ENCODE data around the gene RPS15A. TPM values are rescaled to one million over a fixed set of nuclear protein-coding genes. Genes with fewer than 3 reads are reported as not detected.
A peak's percentile ranks its signal among the peaks of the same experiment; 100 is the strongest.

RPS15A gene
- total and polyA plus RNA-seq, 2 experiments from 2014 or later, result 588 to 2,370 TPM

DNA sequence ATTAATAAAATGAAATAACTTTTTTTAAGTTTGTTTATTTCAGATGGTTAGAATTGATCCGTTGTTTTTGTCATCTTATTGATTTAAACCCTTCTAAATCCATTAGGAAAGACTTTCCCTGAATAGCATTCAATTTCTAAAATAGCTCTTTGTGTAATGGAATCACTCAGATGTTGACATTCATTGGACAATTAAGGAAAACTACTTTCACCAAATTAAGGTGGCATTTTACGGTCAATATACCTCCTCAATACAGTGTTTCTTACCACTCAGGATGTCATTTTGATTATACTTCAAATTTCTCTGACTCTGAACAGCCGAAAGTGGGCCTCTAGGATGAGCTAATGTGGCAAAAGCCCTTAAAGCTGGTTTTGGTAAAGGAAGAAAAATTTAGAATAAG, 9.4 kb upstream of the RPS15A start:
- Histone ChIP-seq H3K27me3 (no peaks in the 10 kb centered on the region), H3K9me3 (ENCODE audit: low read depth) (no peaks in the 10 kb centered on the region), H2AFZ (no peak overlapping the region), H3K4me1 (ENCODE audit: insufficient read depth) (peaks cover 16% of the 10 kb centered on the region), H3K27ac (no peak overlapping the region), H3K4me2 (peak overlapping the region; percentile 91), H4K20me1 (ENCODE audit: insufficient read depth, poor library complexity, severe bottlenecking) (peaks cover 18% of the 10 kb centered on the region), H3K79me2 (peaks cover 57% of the 10 kb centered on the region), H3K9me2 (replicated peaks; ENCODE audit: insufficient read depth) (no peaks in the 10 kb centered on the region), H3K36me3 (replicated peaks; ENCODE audit: insufficient read depth, low read depth) (no peaks in the 10 kb centered on the region), H3K4me3 (no peak overlapping the region)
- DNase-seq (ENCODE audit: low spot score), result no peak
- 68% methylated on average over 3 of the region's 3 CpGs for WGBS (ENCODE audit: low lambda C conversion rate, missing lambda C conversion rate)
- TF ChIP-seq, protein P1, sequence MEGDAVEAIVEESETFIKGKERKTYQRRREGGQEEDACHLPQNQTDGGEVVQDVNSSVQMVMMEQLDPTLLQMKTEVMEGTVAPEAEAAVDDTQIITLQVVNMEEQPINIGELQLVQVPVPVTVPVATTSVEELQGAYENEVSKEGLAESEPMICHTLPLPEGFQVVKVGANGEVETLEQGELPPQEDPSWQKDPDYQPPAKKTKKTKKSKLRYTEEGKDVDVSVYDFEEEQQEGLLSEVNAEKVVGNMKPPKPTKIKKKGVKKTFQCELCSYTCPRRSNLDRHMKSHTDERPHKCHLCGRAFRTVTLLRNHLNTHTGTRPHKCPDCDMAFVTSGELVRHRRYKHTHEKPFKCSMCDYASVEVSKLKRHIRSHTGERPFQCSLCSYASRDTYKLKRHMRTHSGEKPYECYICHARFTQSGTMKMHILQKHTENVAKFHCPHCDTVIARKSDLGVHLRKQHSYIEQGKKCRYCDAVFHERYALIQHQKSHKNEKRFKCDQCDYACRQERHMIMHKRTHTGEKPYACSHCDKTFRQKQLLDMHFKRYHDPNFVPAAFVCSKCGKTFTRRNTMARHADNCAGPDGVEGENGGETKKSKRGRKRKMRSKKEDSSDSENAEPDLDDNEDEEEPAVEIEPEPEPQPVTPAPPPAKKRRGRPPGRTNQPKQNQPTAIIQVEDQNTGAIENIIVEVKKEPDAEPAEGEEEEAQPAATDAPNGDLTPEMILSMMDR (IDR thresholded peaks at IDR 0.05; ENCODE audit: poor library complexity), result no peak
- TF ChIP-seq EZH2phosphoT487 (IDR thresholded peaks at IDR 0.05; ENCODE audit: low read depth, severe bottlenecking, unreplicated experiment) (no peak), EZH2 (IDR thresholded peaks at IDR 0.05; ENCODE audit: borderline replicate concordance) (no peak)

DNA sequence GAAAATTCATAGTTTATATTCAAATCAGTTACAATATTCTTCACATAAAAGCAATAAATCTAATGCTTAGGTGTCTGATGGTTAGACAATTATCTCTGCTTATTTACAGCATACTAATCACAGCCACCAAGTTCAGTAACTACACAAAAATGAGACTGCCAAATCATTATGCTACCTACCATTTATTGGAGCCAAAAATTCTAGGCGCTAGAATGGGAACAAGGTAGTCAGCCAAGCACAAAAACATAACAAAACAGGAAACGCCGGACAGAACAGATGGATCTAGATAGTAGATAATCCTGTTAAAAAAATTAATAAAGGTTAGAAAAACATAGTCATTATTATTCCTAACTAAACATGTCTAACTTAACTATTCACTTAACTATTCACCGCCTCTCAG, 7.6 kb upstream of the RPS15A start:
- no peaks in the 10 kb centered on the region for H3K36me3 ChIP-seq (replicated peaks; ENCODE audit: insufficient read depth, low read depth)
- no peak overlapping the region for H3K4me2 ChIP-seq
- no peaks in the 10 kb centered on the region for H3K9me3 ChIP-seq (ENCODE audit: low read depth)
- H4K20me1 ChIP-seq (ENCODE audit: insufficient read depth, poor library complexity, severe bottlenecking), result peaks cover 18% of the 10 kb centered on the region
- peaks cover 61% of the 10 kb centered on the region for H3K79me2 ChIP-seq
- H3K4me3 ChIP-seq, result no peak overlapping the region
- WGBS (ENCODE audit: low lambda C conversion rate, missing lambda C conversion rate), result 94% methylated on average over 4 of the region's 4 CpGs
- no peak overlapping the region for H2AFZ ChIP-seq
- no peak overlapping the region for H3K27ac ChIP-seq
- no peaks in the 10 kb centered on the region for H3K27me3 ChIP-seq
- peaks cover 16% of the 10 kb centered on the region for H3K4me1 ChIP-seq (ENCODE audit: insufficient read depth)
- TF ChIP-seq, protein P1 (IDR thresholded peaks at IDR 0.05; ENCODE audit: poor library complexity), result no peak
- no peak for TF ChIP-seq EZH2 (IDR thresholded peaks at IDR 0.05; ENCODE audit: borderline replicate concordance)
- no peak for TF ChIP-seq EZH2phosphoT487 (IDR thresholded peaks at IDR 0.05; ENCODE audit: low read depth, severe bottlenecking, unreplicated experiment)
- no peaks in the 10 kb centered on the region for H3K9me2 ChIP-seq (replicated peaks; ENCODE audit: insufficient read depth)
- no peak for DNase-seq (ENCODE audit: low spot score)

DNA sequence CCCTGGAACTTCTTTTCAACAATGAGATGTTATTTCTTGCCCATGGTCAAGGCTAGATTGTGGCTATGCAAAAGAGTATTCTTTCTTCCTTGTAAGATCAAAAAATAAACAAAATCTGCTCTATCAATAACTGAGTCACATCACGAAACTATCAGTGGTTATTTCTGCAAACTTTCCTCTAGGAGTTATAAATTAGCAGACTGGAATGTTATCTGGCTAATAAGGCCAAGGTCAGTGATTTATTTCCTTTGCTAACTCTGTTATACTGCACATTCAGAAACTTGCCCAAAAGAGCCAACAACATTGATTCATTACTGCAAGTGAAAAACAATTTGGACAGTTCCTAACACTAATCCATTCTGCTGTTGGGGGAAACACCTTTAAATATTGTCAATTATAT, 6.2 kb upstream of the RPS15A start:
- Histone ChIP-seq H4K20me1 (ENCODE audit: insufficient read depth, poor library complexity, severe bottlenecking) (peaks cover 18% of the 10 kb centered on the region), H3K36me3 (replicated peaks; ENCODE audit: insufficient read depth, low read depth) (no peaks in the 10 kb centered on the region), H3K27ac (peak overlapping the region; percentile 23), H2AFZ (no peak overlapping the region), H3K27me3 (no peaks in the 10 kb centered on the region), H3K4me1 (ENCODE audit: insufficient read depth) (peaks cover 16% of the 10 kb centered on the region), H3K4me2 (no peak overlapping the region), H3K79me2 (peaks cover 61% of the 10 kb centered on the region), H3K9me2 (replicated peaks; ENCODE audit: insufficient read depth) (no peaks in the 10 kb centered on the region), H3K4me3 (no peak overlapping the region), H3K9me3 (ENCODE audit: low read depth) (no peaks in the 10 kb centered on the region)
- 82% methylated on average over 1 of the region's 1 CpG for WGBS (ENCODE audit: low lambda C conversion rate, missing lambda C conversion rate)
- DNase-seq (ENCODE audit: low spot score), result no peak
- TF ChIP-seq EZH2phosphoT487 (IDR thresholded peaks at IDR 0.05; ENCODE audit: low read depth, severe bottlenecking, unreplicated experiment) (no peak), EZH2 (IDR thresholded peaks at IDR 0.05; ENCODE audit: borderline replicate concordance) (no peak)
- TF ChIP-seq, protein P1 (IDR thresholded peaks at IDR 0.05; ENCODE audit: poor library complexity), result no peak
